NCI-H1694 treated with DMSO at 0.1 percent for 48 hours (cell line): Measurements from ENCODE around the gene CDKN2AIP.
A peak's percentile ranks its signal among the peaks of the same experiment; 100 is the strongest.
"Not testable (repeated sequence)": the region's sequence is repeated elsewhere in the genome, so short reads cannot be mapped to it uniquely, and the experiment has no call there.

Experiments used
- DNase-seq: peaks from one replicate; lab custom pipeline; 2025; lab: John Stamatoyannopoulos, UW

CDKN2AIP gene

DNA sequence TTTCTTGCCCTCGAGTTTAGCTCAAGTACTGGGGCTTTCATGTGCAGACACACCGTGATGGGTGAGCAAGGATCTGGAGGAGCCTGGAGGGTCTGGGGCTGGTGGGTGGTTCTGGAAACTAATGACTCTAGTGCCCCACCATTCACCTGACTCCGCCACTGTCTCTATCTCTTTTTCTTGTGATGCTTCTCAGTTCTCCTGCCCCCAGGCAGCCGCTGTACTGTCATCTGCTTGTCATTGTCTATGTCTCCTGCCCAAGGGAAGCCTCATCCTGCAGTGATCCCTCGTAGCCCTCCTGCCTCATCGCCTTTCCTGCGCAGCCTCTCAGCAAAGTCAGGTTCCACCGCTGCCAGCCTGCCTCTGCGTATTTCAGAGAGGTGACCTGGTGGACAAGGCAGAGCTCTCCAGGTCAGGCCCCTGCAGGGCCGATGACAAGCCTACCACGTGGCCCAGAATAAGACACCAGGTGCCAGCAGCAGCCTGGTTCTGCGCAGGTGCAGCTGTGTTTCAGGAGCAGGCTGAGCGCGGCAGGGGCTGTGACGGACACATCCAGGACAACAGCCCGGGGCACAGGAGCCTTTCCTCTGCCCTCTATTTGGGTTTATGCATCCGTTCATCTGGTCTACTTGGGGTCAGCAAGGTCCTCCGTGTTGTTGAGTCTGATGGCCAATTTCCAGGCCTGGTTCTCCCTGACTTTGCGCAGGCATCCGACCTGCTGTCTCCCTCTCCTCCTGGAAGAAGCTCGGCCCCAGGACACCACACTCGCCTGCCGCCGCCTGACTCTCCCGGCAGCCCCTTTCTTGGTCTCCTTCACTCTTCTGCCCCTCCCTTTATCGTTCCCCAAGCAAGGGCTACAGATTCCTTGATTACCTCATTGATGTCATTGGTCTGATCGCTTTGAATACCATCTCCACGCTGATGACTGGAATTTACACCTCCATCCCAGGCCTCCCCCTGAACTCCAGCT is 30.9 kb upstream of the CDKN2AIP start:
- no peak for DNase-seq

DNA sequence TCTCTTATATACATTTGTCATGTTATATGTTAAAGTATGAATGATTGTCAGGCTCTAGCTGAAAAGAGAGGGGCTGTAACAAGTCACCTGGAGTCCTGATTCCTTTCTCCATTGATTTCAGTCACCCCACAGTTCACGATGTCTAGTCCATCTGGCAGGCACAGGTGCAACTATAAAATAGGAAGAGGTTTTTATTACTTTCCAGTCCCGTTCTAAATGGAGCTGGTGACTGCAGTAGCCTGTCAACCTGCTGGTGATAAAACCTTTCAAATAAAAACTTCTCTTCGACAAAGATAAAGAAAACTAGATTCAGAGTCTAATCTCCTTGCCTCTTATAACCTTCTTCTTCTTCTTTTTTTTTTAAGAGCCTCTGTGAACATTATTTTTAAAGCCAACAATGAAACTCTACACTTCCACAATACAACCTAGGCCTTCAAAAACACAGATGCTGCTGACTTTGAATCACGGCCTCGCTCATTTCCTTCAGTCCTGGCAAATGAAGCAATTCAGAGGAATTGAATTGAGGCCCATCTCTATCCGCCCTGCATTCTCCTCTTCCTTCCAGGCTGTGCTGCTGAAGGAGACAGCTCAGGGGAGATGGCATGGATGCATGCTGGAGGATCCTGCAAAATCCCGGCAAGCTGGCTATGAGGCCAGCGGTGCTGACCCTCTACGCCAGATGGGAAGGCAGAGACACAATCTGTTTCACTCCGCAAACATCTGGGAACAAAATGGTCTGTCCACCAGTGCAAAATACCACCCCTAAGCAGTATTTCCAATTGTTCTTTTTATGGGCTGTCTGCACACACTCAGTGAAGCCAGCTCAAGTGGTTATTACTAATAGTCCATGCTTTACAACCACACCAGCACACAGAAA is 27.3 kb upstream of the CDKN2AIP start:
- no peak for DNase-seq

DNA sequence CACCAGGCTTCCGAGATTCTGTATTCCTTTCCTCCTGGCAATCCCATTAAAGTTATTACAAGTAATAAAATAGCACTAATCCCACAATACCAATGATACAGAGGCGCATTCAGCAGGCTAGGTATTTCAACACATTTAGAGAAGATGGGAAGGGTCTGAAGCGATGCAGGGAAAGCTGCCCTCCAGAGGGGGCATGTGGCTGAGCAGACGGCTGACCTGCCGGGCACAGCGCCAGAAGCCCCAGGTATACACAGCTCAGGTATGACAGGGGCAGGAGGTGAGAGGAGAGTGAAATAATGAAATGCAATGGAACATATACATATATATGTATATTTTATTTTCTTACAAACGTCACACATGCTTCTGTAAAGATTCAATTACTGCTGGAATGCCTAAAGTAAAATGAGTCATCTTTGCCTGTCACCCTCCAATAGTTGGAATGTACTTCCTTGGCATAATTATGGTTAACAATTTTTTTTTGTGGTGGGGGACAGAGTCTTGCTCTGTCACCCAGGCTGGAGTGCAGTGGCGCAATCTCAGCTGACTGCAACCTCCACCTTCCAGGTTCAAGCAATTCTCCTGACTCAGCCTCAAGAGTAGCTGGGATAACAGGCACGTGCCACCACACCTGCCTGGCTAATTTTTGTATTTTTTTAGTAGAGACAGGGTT is 21.3 kb upstream of the CDKN2AIP start:
- no peak for DNase-seq

DNA sequence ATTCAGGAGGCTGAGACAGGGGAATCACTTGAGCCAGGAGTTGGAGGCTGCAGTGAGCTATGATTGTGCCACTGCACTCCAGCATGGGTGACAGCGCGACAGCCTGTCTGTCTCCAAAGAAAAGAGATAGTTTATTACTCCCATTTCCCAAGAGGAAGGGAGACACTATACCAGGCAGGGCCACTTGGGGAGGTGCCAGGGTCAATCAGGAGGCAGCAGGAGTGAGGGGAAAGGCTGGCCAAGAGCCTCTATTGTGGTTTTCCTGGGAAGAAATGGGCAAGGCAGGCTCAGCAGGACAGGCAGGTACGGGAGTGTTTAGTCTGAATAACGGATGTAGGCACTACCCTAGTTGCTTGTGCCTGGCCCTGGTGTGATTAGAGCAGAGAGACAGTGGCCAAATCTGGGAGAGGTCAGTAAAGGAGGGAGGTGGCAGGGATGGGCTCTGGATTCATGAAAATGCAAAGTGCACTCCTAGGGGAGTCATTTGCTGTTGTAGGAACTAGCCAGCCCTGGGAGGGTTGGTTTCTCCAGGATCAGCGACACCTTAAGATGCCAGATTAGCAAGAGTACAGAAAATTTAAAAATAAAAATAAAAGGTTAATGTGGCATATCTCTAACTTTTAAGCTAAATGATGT is 20.2 kb upstream of the CDKN2AIP start:
- no peak for DNase-seq

DNA sequence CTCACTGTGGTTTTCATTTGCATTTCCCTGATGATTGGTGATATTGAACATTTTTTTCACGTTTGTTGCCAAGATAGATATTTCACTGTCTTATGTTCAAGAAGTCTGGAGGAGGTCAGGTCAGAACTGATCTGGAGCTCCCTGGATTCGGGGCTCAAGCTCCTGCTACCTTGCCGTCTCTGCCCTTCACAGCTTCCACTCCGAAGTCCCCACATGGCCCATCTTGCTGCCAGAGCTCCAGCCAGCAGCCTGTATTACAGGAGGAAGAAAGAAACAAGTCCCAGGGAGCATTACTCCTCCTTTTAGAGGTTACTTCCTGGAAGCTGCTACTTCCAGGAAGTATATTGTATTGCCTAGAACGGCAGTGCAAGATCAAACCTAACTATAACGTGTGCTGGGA is 17.9 kb upstream of the CDKN2AIP start:
- DNase-seq: no peak

DNA sequence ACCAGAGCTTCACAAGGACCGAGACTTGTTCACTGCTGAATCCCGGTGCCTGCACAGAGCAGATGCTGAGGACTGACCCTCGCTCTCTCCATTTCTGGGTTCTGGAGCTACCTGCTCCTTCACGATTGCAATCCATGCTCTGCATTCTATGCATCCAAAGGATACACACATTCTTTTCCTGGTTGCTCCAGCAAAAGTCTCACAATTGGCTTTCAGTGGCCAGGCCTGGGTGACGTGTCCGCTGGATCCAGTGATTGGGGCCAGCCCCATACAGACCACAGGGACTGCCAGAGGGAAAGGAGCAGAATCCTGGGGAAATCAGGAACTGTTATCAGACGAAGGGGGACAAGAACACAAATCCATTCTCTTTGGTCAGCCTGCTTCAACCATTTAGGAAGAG is 14.9 kb upstream of the CDKN2AIP start:
- no peak for DNase-seq

DNA sequence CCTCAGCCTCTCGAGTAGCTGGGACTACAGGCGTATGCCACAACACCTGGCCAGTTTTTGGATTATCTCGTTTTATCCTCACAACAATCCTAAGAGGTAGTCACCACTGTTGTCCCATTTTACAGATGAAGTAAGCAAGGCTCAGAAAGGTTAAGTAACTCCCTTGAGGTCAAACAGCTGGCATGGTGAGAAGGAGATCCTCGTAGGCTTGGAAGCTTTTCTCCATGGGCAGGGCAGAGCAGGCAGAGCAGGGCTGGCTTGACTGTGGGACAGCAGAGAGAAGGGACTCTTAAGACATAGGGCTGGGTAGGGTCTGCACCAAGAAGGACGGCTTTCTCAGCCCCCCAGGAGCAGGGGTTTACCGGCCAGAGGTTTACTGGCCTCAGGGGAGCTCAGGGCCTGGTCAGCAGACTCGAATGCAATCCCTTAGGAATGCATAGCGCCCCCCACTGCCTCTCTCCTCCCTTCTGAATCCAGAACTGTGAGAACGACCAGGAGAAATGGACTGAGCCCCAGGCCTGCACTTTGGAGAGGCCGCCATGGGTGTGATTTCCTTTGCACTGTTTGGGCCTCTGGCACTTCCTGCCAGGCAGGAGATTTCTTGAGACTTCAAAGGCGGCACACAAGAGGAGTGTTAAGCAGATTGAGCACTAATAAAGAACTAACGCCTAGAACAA is 14.0 kb upstream of the CDKN2AIP start:
- no peak for DNase-seq

DNA sequence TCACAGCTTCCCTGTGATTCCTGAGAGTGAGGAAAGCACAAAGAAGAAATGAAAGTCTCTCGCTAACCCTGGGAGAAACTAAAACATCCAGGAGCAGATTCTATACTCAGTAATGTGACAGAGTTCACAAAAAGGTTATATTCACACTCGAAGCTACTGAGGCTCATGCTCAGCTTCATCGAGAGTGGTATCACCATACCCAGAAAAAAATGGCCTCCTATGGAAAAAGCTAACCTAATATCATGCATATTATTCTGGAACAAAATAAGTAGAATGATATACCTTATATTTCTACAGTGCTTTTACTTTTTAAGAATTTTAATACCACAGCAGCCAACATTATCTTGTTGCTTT is 13.5 kb upstream of the CDKN2AIP start:
- DNase-seq: no peak

DNA sequence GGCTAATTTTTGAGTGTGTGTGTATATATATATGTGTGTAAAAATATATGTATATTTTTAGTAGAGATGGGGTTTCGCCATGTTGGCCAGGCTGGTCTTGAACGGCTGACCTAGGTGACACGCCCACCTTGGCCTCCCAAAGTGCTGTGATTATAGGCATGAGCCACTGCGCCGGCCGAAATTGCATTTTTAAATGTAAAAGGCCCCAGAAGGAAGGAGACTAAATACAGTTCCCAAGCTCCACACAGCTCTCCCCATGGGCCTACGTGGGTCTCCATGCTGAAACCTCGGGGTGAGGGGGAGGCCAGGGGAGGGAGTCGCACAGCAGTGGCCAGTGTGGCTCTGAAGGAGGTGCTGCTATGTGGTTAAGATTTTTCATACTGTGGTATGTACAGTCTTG is 12.8 kb upstream of the CDKN2AIP start:
- DNase-seq: no peak

DNA sequence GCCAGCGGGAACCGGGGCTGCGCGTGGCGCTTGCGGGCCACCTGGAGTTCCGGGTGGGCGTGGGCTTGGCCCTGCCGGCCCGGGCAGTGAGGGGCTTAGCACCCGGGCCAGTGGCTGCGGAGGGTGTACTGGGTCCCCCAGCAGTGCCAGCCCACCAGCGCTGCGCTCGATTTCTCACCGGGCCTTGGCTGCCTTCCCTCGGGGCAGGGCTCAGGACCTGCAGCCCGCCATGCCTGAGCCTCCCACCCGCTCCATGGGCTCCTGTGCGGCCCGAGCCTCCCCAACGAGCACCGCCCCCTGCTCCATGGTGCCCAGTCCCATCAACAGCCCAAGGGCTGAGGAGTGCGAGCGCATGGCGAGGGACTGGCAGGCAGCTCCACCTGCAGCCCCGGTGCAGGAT is 11.3 kb upstream of the CDKN2AIP start:
- not testable (repeated sequence) for DNase-seq

DNA sequence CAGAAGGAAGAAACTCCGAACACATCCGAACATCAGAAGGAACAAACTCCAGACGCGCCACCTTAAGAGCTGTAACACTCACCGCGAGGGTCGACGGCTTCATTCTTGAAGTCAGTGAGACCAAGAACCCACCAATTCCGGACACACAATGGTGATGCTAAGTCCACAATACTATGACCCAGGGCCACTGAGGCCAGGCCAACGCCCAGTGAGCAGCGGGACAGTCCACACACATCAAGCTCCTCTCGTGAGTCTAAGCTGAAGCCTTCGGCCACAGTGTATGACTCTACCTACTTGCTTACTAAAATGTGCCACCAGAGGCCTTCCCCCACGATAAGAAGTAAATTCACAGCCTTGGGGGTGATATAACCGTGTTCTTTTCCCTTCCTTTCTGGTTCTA is 10.2 kb upstream of the CDKN2AIP start:
- DNase-seq: no peak

DNA sequence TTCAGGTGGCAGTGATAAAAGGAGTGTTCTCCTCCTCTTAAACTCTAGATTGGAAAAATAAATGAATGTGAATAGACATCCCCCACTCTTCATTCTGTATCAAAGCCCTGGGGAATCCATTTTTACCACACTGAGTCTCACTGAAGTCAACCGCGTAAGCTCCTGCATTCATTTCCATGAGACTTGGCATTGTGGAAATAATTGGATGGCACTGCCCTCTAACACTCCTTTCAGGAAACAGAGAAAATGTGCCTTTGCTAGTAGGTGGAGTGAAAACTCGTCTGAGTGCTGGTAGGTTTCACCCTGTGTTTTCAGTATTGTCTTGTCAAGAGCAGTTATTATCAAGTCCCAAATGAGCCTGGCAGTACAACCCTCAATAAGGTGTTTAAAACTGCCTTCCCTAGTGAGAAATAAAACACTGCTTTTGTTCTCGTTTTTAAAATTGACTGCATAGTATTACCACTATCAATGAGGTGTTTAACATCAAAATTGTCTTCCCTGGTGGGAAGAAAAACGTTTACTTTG is 9.7 kb upstream of the CDKN2AIP start:
- no peak for DNase-seq

DNA sequence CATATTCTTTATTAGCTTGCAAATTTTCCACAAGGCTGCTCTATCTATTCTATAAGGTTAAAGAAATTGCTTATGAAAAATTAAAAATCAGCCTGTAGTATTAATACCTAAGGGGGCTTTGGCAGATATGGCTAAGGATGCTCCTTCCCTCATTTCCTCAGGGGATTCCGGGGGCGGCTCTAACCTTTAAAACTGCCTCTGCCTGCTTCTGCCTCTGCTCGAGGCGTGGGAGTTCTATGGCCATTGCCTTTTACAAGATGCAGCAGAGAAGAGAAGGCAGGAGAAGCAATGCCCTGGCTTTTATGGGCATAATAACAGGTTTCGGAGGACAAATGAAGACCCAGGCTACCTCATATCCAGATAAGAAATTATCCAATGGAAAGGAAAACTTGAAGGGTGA is 8.6 kb upstream of the CDKN2AIP start:
- no peak for DNase-seq

DNA sequence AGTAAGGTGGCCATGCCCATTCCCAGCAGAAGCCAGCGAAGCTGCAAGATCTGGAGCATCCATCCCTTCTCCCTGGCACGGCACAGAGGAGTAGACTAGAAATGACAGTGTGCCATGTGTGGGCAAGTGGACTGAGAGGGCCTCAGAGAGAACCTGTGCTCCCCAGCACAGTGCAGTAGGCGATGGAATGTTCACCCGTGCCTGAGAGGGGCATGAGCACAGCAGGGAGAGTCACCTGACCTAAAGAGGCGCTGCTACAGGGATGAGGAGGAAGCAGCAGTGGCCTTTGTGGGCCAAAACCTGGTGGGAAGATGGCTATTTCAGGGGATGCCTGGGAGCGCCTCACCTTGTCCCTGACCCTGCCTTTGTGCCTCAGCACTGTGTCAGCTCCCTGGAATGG is 8.0 kb upstream of the CDKN2AIP start:
- no peak for DNase-seq

DNA sequence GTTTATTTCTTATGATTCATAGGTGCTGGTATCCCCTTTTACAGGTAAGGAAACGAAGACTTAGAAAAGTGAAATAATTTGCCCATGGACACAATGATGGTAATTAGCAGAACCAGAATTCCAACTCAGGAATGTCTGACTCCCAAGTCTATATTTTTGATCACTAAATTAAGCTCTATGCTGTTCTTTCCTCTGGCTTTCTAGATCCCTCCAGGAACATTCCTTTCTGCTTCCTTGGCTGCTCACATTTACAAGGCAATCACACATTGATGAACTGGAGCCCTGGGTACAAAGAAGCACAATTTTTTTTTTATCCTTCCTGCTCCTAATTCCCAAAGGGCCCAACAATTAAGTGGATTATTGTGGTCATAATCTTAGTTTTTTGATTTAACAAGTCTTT is 7.0 kb upstream of the CDKN2AIP start:
- no peak for DNase-seq

DNA sequence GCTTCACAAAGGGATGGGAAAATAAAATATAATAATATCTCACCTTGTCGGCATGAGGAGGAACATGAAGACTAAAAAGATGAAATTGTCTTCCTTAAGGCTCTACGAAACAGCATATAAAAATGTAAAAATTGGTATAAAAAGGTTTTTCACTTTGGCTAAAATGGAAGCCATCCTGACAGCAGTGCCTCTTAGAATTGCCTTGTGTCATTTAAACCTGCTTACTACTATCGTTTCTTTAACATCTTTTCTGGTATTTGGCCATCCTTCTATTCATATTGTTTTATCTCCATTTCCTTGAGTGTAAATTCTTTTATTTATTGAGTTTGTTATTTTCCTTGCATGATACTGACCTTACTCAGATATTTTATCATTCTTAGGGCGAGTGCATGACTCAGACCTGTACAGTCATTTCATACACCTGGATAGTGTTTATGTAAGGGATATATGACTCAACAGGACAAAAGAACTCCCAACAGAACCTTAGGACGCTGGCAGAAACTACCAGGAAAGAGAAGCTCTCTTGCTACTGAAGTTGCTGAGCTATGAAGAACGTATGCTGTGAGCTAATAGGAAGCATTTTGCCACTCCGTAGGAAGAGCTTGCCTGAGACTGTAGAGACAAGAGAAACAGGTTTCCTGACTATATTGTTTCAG is 5.8 kb upstream of the CDKN2AIP start:
- DNase-seq: no peak

DNA sequence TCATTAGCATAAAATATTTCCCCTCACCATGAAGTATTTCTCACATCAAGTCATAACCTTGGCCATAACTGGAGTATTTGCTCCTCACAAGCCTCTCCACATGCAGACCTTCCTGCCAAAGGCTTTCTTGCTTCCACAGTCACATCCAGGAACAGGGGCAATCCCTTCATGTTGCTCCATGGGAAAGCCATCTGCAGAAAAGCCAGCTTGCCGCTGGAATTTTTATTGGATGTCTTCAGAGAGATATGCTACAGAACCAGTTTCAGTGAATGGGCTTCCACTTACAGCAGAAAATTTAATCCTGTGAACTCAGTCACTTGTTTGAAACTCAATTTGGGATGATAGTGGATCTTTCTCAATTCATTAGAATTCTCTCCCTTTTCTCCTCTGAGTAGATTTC is 3.2 kb upstream of the CDKN2AIP start:
- DNase-seq: no peak

DNA sequence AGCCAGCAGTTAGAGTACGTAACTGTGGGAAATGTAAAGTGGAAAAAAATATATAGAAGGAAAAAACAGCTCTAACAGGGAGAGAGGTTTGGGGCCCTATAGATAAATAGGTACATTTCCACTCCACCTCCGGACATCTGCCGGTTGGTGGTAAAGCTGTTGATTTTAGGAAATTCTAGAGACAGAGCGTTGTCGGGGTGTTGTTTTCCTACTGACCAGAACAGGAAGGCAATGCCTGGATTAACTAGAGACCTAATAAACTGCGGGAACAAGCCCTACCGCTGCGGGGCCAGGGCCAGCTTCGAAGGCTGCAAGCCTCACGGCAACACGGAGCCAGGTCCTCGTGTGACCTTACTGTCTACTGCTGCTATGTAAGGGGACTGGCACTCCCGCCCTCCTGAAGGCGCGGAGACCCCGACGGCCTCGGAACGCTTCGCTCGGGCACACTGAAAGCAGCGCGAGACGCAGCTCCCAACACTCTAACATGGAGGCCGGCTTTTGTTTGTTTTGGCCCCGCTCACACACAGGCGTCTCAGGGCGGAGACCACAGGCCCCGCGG is 702 bp upstream of the CDKN2AIP start:
- peak; percentile 22 for DNase-seq

DNA sequence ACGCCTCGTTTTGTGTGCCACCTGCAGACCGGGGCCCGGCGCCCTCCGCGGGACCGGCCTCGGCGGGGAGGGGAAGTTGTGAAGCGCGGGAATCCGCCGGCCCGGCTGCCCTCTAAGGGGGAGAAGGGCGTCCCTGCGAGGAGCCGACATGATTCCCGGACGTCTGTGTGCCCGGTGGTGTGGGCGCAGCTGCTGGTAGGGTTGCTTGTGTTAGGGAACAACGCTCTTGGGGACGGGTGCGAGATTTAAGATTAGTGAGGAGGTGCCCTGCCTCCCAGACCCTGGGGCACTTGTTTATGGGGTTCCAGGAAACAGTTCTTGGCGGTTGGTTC is 627 bp downstream of the CDKN2AIP start:
- no peak for DNase-seq

DNA sequence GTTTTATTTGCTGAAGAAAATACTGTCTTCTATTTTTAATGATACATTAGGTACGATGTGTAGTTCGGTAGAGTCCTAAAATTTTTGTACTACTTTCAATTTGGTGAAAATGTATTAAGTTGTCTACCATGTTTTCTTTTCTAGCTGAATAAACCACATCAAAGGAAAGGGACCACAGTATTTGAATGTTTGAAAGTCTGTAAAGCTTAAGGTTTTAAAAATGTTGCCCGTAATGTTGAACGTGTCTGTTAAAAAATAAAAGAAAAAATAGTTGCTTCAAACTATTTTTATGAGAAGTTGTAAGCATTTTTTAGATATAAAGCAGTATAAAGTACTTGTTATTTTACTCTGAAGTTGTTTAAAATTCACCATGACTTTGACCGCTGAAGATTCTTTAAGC is 3.2 kb downstream of the CDKN2AIP start:
- DNase-seq: no peak

DNA sequence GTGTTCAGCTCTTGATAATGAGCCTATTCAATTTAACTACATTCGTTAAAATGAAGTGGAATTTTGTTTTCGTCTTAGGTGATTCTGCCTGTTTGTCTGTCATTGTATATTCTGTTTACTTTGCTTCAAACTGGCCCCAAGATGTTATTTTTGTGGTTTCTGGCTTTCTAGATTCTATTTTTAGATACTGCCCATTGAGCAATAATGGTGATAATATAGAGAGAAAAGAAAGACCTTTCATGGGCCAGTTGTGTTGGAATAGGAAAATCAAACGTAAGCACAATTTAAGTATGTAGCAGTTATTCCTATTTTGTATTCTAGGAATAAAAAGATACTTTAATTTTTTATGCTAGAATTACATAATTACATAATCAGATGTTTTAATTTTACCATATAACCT is 4.0 kb downstream of the CDKN2AIP start:
- no peak for DNase-seq
